GM23338 (cell line): Measurements from ENCODE around the gene VEGFA. TPM values are rescaled to one million over a fixed set of nuclear protein-coding genes. Genes with fewer than 3 reads are reported as not detected.

Experiments
- ATAC-seq: fragments of 200-7000 bp; cut with Tn5 transposase; 3 replicates; pipeline ENCODE4 v1.9.1; 2020
- DNase-seq: peaks from one replicate; pipeline ENCODE4 v3.0.0-alpha.2; 2015; ENCODE audit warnings: low spot score
- H2AFZ ChIP-seq: fragments of 200-600 bp; sonication (generic); 2 replicates; pipeline ENCODE4 v1.8.0; 2016; ENCODE audit warnings: antibody characterized with exemption, mild to moderate bottlenecking, moderate library complexity
- H3F3A ChIP-seq: fragments of 200-600 bp; sonication (generic); replicated peaks from 2 replicates; pipeline ENCODE4 v1.8.0; 2017; ENCODE audit warnings: antibody characterized with exemption, mixed run types, low read depth
- H3K27ac ChIP-seq: fragments of 200-600 bp; sonication (generic); 2 replicates; pipeline ENCODE4 v1.6.1; 2016; ENCODE audit warnings: low read depth
- H3K27me3 ChIP-seq: fragments of 200-600 bp; sonication (generic); 2 replicates; pipeline ENCODE4 v1.8.0; 2016; ENCODE audit warnings: mild to moderate bottlenecking, mixed run types, moderate library complexity; ENCODE audit not compliant: insufficient read depth
- H3K36me3 ChIP-seq: fragments of 200-600 bp; sonication (generic); 2 replicates; pipeline ENCODE4 v1.8.0; 2016; ENCODE audit warnings: mild to moderate bottlenecking; ENCODE audit not compliant: insufficient read depth
- H3K4me1 ChIP-seq: fragments of 200-600 bp; sonication (generic); 2 replicates; pipeline ENCODE4 v1.8.0; 2016; ENCODE audit warnings: mild to moderate bottlenecking, moderate library complexity; ENCODE audit not compliant: insufficient read depth
- H3K4me2 ChIP-seq: fragments of 200-600 bp; sonication (generic); 2 replicates; pipeline ENCODE4 v1.7.1; 2017; ENCODE audit warnings: mixed run types
- H3K4me3 ChIP-seq: fragments of 200-600 bp; sonication (generic); 2 replicates; pipeline ENCODE4 v1.6.1; 2016; ENCODE audit warnings: mixed run types
- H3K79me2 ChIP-seq: fragments of 200-600 bp; sonication (generic); replicated peaks from 2 replicates; pipeline ENCODE4 v1.8.0; 2017; ENCODE audit warnings: mild to moderate bottlenecking; ENCODE audit not compliant: insufficient read depth
- H3K9me2 ChIP-seq: fragments of 200-600 bp; sonication (generic); 2 replicates; pipeline ENCODE4 v1.8.0; 2017; ENCODE audit not compliant: insufficient read depth
- H4K20me1 ChIP-seq: fragments of 200-600 bp; sonication (generic); replicated peaks from 2 replicates; pipeline ENCODE4 v1.8.0; 2017; ENCODE audit warnings: mild to moderate bottlenecking; ENCODE audit not compliant: insufficient read depth
- H3K27ac Mint-ChIP-seq: 2 replicates; pipeline ENCODE4 v1.8.0; 2020; ENCODE audit warnings: inconsistent platforms, mild to moderate bottlenecking, moderate library complexity, mixed read lengths
- H3K27me3 Mint-ChIP-seq: 3 replicates; pipeline ENCODE4 v1.8.0; 2022; ENCODE audit warnings: low read depth, mild to moderate bottlenecking, moderate library complexity, mixed read lengths, inconsistent platforms; ENCODE audit not compliant: insufficient read depth, poor library complexity
- H3K36me3 Mint-ChIP-seq: 3 replicates; pipeline ENCODE4 v1.8.0; 2021; ENCODE audit warnings: low read depth, mild to moderate bottlenecking, inconsistent platforms, moderate library complexity, mixed read lengths
- H3K4me1 Mint-ChIP-seq: 3 replicates; pipeline ENCODE4 v1.8.0; 2020; ENCODE audit warnings: mild to moderate bottlenecking, inconsistent platforms, mixed read lengths
- H3K4me3 Mint-ChIP-seq: 3 replicates; pipeline ENCODE4 v1.8.0; 2021; ENCODE audit warnings: moderate library complexity, mild to moderate bottlenecking, inconsistent platforms, mixed read lengths
- H3K9me3 Mint-ChIP-seq: 3 replicates; pipeline ENCODE4 v1.8.0; 2020; ENCODE audit warnings: moderate library complexity, mild to moderate bottlenecking, inconsistent platforms, mixed read lengths
- CREB1 ChIP-seq: fragments of 250-450 bp; sonication (Bioruptor Pico); IDR thresholded peaks from 2 replicates; pipeline ENCODE4 v1.5.0; 2020; ENCODE audit warnings: low read depth, mild to moderate bottlenecking, moderate library complexity
- EZH2 ChIP-seq: fragments of 200-600 bp; sonication (generic); IDR thresholded peaks from one replicate; pipeline ENCODE4 v1.8.0; 2017; ENCODE audit warnings: antibody characterized with exemption, mild to moderate bottlenecking, low read depth; ENCODE audit not compliant: unreplicated experiment
- EZH2phosphoT487 ChIP-seq: fragments of 200-600 bp; sonication (generic); IDR thresholded peaks from one replicate; pipeline ENCODE4 v1.8.1; 2018; ENCODE audit warnings: antibody characterized with exemption; ENCODE audit not compliant: unreplicated experiment
- JUNB ChIP-seq: IDR thresholded peaks from one replicate; pipeline ENCODE4 v1.6.1; 2016; ENCODE audit warnings: antibody characterized with exemption; ENCODE audit not compliant: unreplicated experiment
- NANOG ChIP-seq: IDR thresholded peaks from 2 replicates; pipeline ENCODE4 v1.6.1; 2016; ENCODE audit warnings: antibody characterized with exemption, borderline replicate concordance
- POLR2AphosphoS5 ChIP-seq: IDR thresholded peaks from 2 replicates; pipeline ENCODE4 v1.6.1; 2016; ENCODE audit warnings: antibody characterized with exemption, low read depth
- STAT1 ChIP-seq: IDR thresholded peaks from one replicate; pipeline ENCODE4 v1.6.1; 2016; ENCODE audit warnings: antibody characterized with exemption; ENCODE audit not compliant: unreplicated experiment
- ZNF114 ChIP-seq: fragments of 250-450 bp; sonication (Bioruptor Pico); IDR thresholded peaks from 2 replicates; pipeline ENCODE4 v1.5.0; 2020; ENCODE audit warnings: mild to moderate bottlenecking, moderate library complexity
- ZNF331 ChIP-seq: fragments of 250-450 bp; sonication (Bioruptor Pico); IDR thresholded peaks from 2 replicates; pipeline ENCODE4 v1.5.0; 2020; ENCODE audit warnings: low read depth, mild to moderate bottlenecking, moderate library complexity
- polyA plus RNA-seq: library from polyadenylated mRNA; unstranded; fragments of >200 nt; fragmentation: Nextera tagmentation; extraction: Ambion mirVana; gene quantifications from 2 replicates; pipeline ENCODE4 v1.2.1, GENCODE V29; 2016
- total RNA-seq: library from RNA; depleted of rRNA; stranded (reverse); fragments of >200 nt; shearing (Covaris generic); gene quantifications from 2 replicates; pipeline ENCODE4 v1.2.3, GENCODE V29; 2014
- TF ChIP-seq, protein P1 (sequence below): IDR thresholded peaks from one replicate; pipeline ENCODE4 v1.6.1; 2018; ENCODE audit warnings: antibody characterized with exemption; ENCODE audit not compliant: unreplicated experiment
- TF ChIP-seq, protein P2 (sequence below), 2 experiments: fragments of 200-600 bp in 1 of 2; sonication (generic) in 1 of 2; conservative IDR thresholded peaks; 2 replicates each; pipeline versions ENCODE4 v1.5.1 to v1.6.1; 2016 to 2017; ENCODE audit warnings: antibody characterized with exemption in 2 of 2, low read depth in 2 of 2, mild to moderate bottlenecking in 2 of 2, moderate library complexity in 1 of 2
- TF ChIP-seq, protein P3 (sequence below): IDR thresholded peaks from 2 replicates; pipeline ENCODE4 v1.6.1; 2016; ENCODE audit warnings: antibody characterized with exemption

Gene VEGFA
- total and polyA plus RNA-seq, 2 experiments from 2014 or later, result 10.9 to 61.1 TPM

DNA sequence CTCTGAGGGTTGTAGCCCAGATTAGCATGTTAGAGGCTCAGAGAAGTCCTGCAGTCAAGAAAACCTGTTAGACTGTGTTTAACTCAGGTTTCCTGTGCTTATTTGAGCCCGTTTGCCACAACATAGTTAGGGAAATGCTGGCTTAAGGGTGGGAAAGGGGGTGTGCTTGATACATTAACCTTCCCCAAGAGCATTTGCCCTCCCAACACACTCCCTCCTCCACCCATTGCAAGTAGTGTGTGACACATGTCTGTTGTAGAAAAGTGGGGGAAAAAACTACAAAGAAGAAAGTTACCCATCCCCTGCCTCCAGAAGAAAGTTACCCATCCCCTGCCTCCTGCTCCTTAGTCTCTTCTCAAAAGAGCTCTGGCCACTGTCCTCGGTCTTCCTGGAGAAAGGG lies 45.7 kb upstream of the VEGFA start:
- Mint-ChIP-seq H3K9me3 (no peaks in the 10 kb centered on the region), H3K27me3 (no peaks in the 10 kb centered on the region), H3K4me3 (no peak overlapping the region), H3K36me3 (no peaks in the 10 kb centered on the region), H3K27ac (no peak overlapping the region), H3K4me1 (peaks cover 8% of the 10 kb centered on the region)
- no peaks in the 10 kb centered on the region for H3K27me3 ChIP-seq
- H3K9me2 ChIP-seq, result no peaks in the 10 kb centered on the region
- no peak overlapping the region for H3K27ac ChIP-seq
- H3K4me2 ChIP-seq, result no peak overlapping the region
- TF ChIP-seq ZNF114 (no peak), EZH2 (no peak), NANOG (no peak), CREB1 (no peak), JUNB (no peak), EZH2phosphoT487 (no peak), ZNF331 (no peak), STAT1 (no peak), POLR2AphosphoS5 (no peak)
- TF ChIP-seq, protein P1, sequence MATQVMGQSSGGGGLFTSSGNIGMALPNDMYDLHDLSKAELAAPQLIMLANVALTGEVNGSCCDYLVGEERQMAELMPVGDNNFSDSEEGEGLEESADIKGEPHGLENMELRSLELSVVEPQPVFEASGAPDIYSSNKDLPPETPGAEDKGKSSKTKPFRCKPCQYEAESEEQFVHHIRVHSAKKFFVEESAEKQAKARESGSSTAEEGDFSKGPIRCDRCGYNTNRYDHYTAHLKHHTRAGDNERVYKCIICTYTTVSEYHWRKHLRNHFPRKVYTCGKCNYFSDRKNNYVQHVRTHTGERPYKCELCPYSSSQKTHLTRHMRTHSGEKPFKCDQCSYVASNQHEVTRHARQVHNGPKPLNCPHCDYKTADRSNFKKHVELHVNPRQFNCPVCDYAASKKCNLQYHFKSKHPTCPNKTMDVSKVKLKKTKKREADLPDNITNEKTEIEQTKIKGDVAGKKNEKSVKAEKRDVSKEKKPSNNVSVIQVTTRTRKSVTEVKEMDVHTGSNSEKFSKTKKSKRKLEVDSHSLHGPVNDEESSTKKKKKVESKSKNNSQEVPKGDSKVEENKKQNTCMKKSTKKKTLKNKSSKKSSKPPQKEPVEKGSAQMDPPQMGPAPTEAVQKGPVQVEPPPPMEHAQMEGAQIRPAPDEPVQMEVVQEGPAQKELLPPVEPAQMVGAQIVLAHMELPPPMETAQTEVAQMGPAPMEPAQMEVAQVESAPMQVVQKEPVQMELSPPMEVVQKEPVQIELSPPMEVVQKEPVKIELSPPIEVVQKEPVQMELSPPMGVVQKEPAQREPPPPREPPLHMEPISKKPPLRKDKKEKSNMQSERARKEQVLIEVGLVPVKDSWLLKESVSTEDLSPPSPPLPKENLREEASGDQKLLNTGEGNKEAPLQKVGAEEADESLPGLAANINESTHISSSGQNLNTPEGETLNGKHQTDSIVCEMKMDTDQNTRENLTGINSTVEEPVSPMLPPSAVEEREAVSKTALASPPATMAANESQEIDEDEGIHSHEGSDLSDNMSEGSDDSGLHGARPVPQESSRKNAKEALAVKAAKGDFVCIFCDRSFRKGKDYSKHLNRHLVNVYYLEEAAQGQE, result no peak
- TF ChIP-seq, protein P2, sequence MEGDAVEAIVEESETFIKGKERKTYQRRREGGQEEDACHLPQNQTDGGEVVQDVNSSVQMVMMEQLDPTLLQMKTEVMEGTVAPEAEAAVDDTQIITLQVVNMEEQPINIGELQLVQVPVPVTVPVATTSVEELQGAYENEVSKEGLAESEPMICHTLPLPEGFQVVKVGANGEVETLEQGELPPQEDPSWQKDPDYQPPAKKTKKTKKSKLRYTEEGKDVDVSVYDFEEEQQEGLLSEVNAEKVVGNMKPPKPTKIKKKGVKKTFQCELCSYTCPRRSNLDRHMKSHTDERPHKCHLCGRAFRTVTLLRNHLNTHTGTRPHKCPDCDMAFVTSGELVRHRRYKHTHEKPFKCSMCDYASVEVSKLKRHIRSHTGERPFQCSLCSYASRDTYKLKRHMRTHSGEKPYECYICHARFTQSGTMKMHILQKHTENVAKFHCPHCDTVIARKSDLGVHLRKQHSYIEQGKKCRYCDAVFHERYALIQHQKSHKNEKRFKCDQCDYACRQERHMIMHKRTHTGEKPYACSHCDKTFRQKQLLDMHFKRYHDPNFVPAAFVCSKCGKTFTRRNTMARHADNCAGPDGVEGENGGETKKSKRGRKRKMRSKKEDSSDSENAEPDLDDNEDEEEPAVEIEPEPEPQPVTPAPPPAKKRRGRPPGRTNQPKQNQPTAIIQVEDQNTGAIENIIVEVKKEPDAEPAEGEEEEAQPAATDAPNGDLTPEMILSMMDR (conservative IDR thresholded peaks at IDR 0.05; ENCODE audit: low read depth in 2 of 2), result no peak
- TF ChIP-seq, protein P3, sequence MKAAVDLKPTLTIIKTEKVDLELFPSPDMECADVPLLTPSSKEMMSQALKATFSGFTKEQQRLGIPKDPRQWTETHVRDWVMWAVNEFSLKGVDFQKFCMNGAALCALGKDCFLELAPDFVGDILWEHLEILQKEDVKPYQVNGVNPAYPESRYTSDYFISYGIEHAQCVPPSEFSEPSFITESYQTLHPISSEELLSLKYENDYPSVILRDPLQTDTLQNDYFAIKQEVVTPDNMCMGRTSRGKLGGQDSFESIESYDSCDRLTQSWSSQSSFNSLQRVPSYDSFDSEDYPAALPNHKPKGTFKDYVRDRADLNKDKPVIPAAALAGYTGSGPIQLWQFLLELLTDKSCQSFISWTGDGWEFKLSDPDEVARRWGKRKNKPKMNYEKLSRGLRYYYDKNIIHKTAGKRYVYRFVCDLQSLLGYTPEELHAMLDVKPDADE, result no peak
- no peaks in the 10 kb centered on the region for H3F3A ChIP-seq
- no peaks in the 10 kb centered on the region for H3K36me3 ChIP-seq
- H3K4me3 ChIP-seq, result no peak overlapping the region
- H4K20me1 ChIP-seq, result no peaks in the 10 kb centered on the region
- no peaks in the 10 kb centered on the region for H3K79me2 ChIP-seq
- ATAC-seq (no peak), DNase-seq (no peak)
- H2AFZ ChIP-seq, result peak overlapping the region; percentile 52; the same call in 1 of the 2 replicates
- H3K4me1 ChIP-seq, result peaks cover 5% of the 10 kb centered on the region; the same call in 1 of the 2 replicates
